ENCODE data around the gene CDADC1.

DNA sequence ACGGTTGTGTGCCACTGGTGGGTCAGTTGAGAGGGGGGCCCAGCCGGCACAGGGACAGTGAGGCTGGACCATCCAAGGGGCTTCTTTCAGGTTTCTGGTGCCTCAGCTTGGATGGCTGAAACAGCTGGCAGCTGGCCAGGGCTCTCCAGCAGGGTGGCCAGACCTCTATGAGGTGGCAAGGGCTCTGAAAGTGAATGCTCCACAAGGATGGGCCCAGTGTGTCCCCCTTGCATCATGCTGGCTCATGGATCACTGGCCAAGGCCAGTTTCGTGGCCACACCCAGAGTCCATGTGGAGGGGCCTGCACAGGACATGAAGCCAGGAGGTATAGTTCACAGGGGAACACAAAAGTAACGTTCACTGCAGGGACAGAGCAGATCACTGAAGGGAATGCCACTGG, 49.6 kb downstream of the CDADC1 start:
- TF ChIP-seq, protein P1, sequence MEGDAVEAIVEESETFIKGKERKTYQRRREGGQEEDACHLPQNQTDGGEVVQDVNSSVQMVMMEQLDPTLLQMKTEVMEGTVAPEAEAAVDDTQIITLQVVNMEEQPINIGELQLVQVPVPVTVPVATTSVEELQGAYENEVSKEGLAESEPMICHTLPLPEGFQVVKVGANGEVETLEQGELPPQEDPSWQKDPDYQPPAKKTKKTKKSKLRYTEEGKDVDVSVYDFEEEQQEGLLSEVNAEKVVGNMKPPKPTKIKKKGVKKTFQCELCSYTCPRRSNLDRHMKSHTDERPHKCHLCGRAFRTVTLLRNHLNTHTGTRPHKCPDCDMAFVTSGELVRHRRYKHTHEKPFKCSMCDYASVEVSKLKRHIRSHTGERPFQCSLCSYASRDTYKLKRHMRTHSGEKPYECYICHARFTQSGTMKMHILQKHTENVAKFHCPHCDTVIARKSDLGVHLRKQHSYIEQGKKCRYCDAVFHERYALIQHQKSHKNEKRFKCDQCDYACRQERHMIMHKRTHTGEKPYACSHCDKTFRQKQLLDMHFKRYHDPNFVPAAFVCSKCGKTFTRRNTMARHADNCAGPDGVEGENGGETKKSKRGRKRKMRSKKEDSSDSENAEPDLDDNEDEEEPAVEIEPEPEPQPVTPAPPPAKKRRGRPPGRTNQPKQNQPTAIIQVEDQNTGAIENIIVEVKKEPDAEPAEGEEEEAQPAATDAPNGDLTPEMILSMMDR (IDR thresholded peaks at IDR 0.05): no peak
- TF ChIP-seq POLR2A (IDR thresholded peaks at IDR 0.05): no peak

Data from esophagus squamous epithelium (tissue), 4 donors.